ENCODE results near the gene TGM3. TPM values are rescaled to one million over a fixed set of nuclear protein-coding genes. Genes with fewer than 3 reads are reported as not detected.

TGM3 gene
- total RNA-seq, 1 experiment from 2014 or later, result 0.11 TPM

GRCh38 chr20:2363187-2363586 lies 67.4 kb downstream of the TGM3 start:
- Mint-ChIP-seq H3K27me3 (ENCODE audit: low read depth) (no peaks in the 10 kb centered on the region), H3K4me1 (peaks cover 6% of the 10 kb centered on the region; the same call in 1 of the 2 replicates), H3K36me3 (peaks cover 16% of the 10 kb centered on the region), H3K4me3 (no peak overlapping the region), H3K27ac (no peak overlapping the region), H3K9me3 (peaks cover 29% of the 10 kb centered on the region)
- no peak for DNase-seq (ENCODE audit: low spot score)
- POLR2A ChIA-PET, result no interaction called here
- ATAC-seq, result no peak
- TF ChIP-seq GRHL2 (CRISPR knock-in tag; IDR thresholded peaks at IDR 0.05; ENCODE audit: insufficient replicate concordance, severe bottlenecking), result no peak
- no peak for TF ChIP-seq PRDM15 (CRISPR knock-in tag; IDR thresholded peaks at IDR 0.05)
- TF ChIP-seq CREM (CRISPR knock-in tag; IDR thresholded peaks at IDR 0.05), result no peak
- TF ChIP-seq ZBTB43 (CRISPR knock-in tag; IDR thresholded peaks at IDR 0.05), result no peak
- TF ChIP-seq ZNF416 (CRISPR knock-in tag; IDR thresholded peaks at IDR 0.05), result no peak
- no peak for TF ChIP-seq ZSCAN18 (CRISPR knock-in tag; IDR thresholded peaks at IDR 0.05)
- no peak for TF ChIP-seq E2F5 (CRISPR knock-in tag; IDR thresholded peaks at IDR 0.05)
- no peak for TF ChIP-seq ZNF671 (CRISPR knock-in tag; IDR thresholded peaks at IDR 0.05)
- no peak for TF ChIP-seq ZNF425 (CRISPR knock-in tag; conservative IDR thresholded peaks at IDR 0.05)
- no peak for TF ChIP-seq NFE2L1 (CRISPR knock-in tag; IDR thresholded peaks at IDR 0.05)
- TF ChIP-seq ZNF219 (CRISPR knock-in tag; IDR thresholded peaks at IDR 0.05; ENCODE audit: borderline replicate concordance), result no peak
- no peak for TF ChIP-seq ETV6 (CRISPR knock-in tag; IDR thresholded peaks at IDR 0.05)
- no peak for TF ChIP-seq ZNF138 (CRISPR knock-in tag; conservative IDR thresholded peaks at IDR 0.05)
- no peak for TF ChIP-seq NFYB (CRISPR knock-in tag; conservative IDR thresholded peaks at IDR 0.05; ENCODE audit: low read depth)
- TF ChIP-seq IRF2 (CRISPR knock-in tag; IDR thresholded peaks at IDR 0.05; ENCODE audit: borderline replicate concordance, low read depth), result no peak
- TF ChIP-seq MXD4 (CRISPR knock-in tag; IDR thresholded peaks at IDR 0.05; ENCODE audit: borderline replicate concordance), result no peak
- no peak for TF ChIP-seq GTF2I (CRISPR knock-in tag; conservative IDR thresholded peaks at IDR 0.05)
- CTCF ChIA-PET, result interaction anchor here (1.3 to 1.5 kb wide), 3 partner anchors 24 to 156 kb away, joined by 4 to 7 read pairs (median 6); no protein-coding TSS in a partner anchor
